Astrocyte (in vitro differentiated cells and primary cell): ENCODE data around the gene AUTS2.

Experiments used
- CTCF ChIP-seq: IDR thresholded peaks from 2 replicates; pipeline ENCODE4 v1.5.1; 2011; ENCODE audit warnings: low read depth, mild to moderate bottlenecking, inconsistent platforms, low read length, moderate library complexity; ENCODE audit not compliant: insufficient read depth
- EZH2 ChIP-seq: IDR thresholded peaks from 2 replicates; pipeline ENCODE4 v1.6.1; 2012; ENCODE audit warnings: mild to moderate bottlenecking, low read length, inconsistent platforms; ENCODE audit not compliant: insufficient read depth

- TF ChIP-seq CTCF (no peak), EZH2 (no peak)
Measured at GRCh38 chr7:70640266-70640833, 1042.1 kb downstream of the AUTS2 start.
